Uterus (tissue), 4 donors: ENCODE measurements around the gene TRMT44. TPM values are rescaled to one million over a fixed set of nuclear protein-coding genes. Genes with fewer than 3 reads are reported as not detected.
"Not testable (repeated sequence)": the region's sequence is repeated elsewhere in the genome, so short reads cannot be mapped to it uniquely, and the experiment has no call there.

Experiments
- DNase-seq, 2 donors: peaks; one replicate each; pipeline ENCODE4 v3.0.0-alpha.2; 2019 to 2020
- H3K27ac ChIP-seq, 2 donors: fragments of 200-600 bp; sonication (generic); 1 replicate in 1 of 2; 2 replicates in 1 of 2; pipeline ENCODE4 v1.5.1; 2016 to 2018
- H3K27me3 ChIP-seq, 2 donors: fragments of 200-600 bp; sonication (generic); one replicate each; pipeline ENCODE4 v1.5.1; 2018 to 2019; ENCODE audit warnings: control low read depth in 1 of 2
- H3K36me3 ChIP-seq, 2 donors: fragments of 200-600 bp; sonication (generic); one replicate each; pipeline ENCODE4 v1.5.1; 2019; ENCODE audit warnings: control low read depth in 1 of 2
- H3K4me1 ChIP-seq, 2 donors: fragments of 200-600 bp; sonication (generic); one replicate each; pipeline ENCODE4 v1.5.1; 2018 to 2019; ENCODE audit warnings: control low read depth in 1 of 2
- H3K4me3 ChIP-seq, 2 donors: fragments of 200-600 bp; sonication (generic); 1 replicate in 1 of 2; 2 replicates in 1 of 2; pipeline ENCODE4 v1.5.1; 2018 to 2019; ENCODE audit warnings: mild to moderate bottlenecking in 1 of 2
- H3K9me3 ChIP-seq, 2 donors: fragments of 200-600 bp; sonication (generic); one replicate each; pipeline ENCODE4 v1.5.1; 2019; ENCODE audit warnings: control low read depth in 1 of 2
- POLR2A ChIP-seq, 2 donors: fragments of 450-650 bp; IDR thresholded peaks; one replicate each; pipeline ENCODE4 v1.6.1; 2016; ENCODE audit warnings: antibody characterized with exemption in 2 of 2, mild to moderate bottlenecking in 1 of 2, moderate library complexity in 1 of 2
- intact Hi-C: fragments of 100-400 bp; cut with DNase I; formaldehyde crosslinking; loops from one replicate; pipeline ENCODE4 v1.15.1; 2023; ENCODE audit warnings: low total_unique reads
- total RNA-seq, 4 donors: library from RNA; depleted of rRNA in 3 of 4; stranded (reverse); fragments of >200 nt in 3 of 4; gene quantifications; one replicate each; pipeline versions ENCODE4 v1.1.0 to v1.2.4, GENCODE V29; 2014 to 2023
- TF ChIP-seq, protein P1 (sequence below), 4 experiments: fragments of 200-600 bp in 2 of 4; fragments of 450-650 bp in 2 of 4; sonication (generic) in 2 of 4; IDR thresholded peaks; one replicate each; pipeline ENCODE4 v1.5.1; 2016 to 2019; ENCODE audit warnings: antibody characterized with exemption in 4 of 4, mild to moderate bottlenecking in 2 of 4, moderate library complexity in 1 of 4
- donor health status: DM: yes; HTN: yes; CAD: no.

TRMT44 gene
- total RNA-seq, 4 donors from 2014 or later = 3.3 to 38.8 (median 32.3) TPM

DNA sequence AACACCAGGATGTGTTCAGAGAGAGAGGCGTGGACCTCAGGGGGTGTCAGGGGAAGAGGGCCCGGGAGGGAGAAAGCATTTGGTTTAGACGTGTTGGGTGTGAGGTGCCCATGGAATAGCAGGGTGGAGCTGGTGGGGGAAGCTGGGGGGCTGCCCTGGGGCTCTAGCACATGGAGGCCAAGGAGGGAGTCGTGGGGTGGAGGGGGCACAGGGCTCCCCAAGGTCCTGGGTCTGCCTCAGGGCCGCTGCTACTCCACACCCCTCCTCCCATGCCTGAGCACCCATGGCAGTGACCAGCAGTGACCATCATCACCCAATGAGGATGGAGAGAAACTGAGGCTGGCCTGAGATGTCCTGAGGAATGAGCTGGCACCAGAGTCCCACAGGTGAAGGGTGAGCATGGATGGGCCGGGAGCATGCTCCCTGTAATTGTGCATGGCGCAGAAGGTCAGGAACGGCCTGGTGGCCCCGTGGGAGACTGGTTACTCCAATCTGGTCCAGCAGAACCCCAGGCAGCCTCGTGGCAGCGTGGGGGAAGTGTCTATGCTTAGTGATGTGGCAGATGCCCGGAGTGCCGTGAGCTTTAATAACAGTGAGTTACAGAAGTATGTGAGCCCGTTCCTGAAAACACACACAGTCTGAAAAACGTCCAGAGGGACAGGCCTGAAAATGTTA is 70.2 kb downstream of the TRMT44 start:
- H3K4me1 ChIP-seq = peaks cover 0 to 6% of the 10 kb centered on the region in 2 donors
- intact Hi-C loops = no loop called here
- H3K27me3 ChIP-seq = no peaks in the 10 kb centered on the region
- no peak overlapping the region for H3K27ac ChIP-seq
- no peak for DNase-seq
- no peaks in the 10 kb centered on the region for H3K9me3 ChIP-seq
- no peaks in the 10 kb centered on the region for H3K36me3 ChIP-seq
- TF ChIP-seq POLR2A (IDR thresholded peaks at IDR 0.05) = no peak
- TF ChIP-seq, protein P1, sequence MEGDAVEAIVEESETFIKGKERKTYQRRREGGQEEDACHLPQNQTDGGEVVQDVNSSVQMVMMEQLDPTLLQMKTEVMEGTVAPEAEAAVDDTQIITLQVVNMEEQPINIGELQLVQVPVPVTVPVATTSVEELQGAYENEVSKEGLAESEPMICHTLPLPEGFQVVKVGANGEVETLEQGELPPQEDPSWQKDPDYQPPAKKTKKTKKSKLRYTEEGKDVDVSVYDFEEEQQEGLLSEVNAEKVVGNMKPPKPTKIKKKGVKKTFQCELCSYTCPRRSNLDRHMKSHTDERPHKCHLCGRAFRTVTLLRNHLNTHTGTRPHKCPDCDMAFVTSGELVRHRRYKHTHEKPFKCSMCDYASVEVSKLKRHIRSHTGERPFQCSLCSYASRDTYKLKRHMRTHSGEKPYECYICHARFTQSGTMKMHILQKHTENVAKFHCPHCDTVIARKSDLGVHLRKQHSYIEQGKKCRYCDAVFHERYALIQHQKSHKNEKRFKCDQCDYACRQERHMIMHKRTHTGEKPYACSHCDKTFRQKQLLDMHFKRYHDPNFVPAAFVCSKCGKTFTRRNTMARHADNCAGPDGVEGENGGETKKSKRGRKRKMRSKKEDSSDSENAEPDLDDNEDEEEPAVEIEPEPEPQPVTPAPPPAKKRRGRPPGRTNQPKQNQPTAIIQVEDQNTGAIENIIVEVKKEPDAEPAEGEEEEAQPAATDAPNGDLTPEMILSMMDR (IDR thresholded peaks at IDR 0.05) = no peak
- no peak overlapping the region for H3K4me3 ChIP-seq

DNA sequence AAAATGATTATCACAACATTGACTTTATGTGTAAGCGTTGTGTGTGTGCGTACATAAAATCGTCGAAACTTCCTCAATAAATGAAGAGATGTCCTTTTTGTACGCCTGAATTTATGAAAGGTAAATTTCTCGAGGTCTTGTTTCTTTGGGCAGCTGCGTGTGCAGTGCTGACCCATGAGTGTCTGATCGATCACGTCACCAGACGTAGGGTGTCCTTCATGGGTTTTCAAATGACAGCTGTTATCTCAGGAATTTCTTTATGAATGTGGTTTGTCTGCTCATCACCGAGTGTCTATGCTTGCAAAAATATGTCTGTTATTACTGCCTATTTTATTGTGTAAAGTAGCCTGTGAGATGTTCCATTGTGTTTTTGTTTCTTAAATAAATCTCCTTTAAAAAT is 71.9 kb downstream of the TRMT44 start:
- no peaks in the 10 kb centered on the region for H3K9me3 ChIP-seq
- H3K27ac ChIP-seq = no peak overlapping the region
- DNase-seq = no peak
- no peaks in the 10 kb centered on the region for H3K27me3 ChIP-seq
- TF ChIP-seq POLR2A (IDR thresholded peaks at IDR 0.05) = no peak
- TF ChIP-seq, protein P1 (IDR thresholded peaks at IDR 0.05) = no peak
- intact Hi-C loops = no loop called here
- no peaks in the 10 kb centered on the region for H3K4me1 ChIP-seq
- H3K36me3 ChIP-seq = no peaks in the 10 kb centered on the region
- H3K4me3 ChIP-seq = no peak overlapping the region

DNA sequence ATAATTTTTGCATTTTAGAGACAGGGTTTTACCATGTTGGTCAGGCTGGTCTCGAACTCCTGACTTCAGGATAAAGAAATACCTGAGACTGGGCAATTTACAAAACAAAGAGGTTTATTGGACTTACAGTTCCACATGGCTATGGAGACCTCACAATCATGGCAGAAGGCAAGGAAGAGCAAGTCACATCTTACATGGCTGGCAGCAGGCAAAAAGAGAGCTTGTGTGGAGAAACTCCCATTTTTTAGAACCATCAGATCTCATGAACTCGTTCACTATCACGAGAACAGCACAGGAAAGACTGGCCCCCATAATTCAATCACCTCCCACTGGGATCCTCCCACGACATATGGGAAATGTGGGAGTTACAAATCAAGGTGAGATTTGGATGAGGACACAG is 72.5 kb downstream of the TRMT44 start:
- H3K36me3 ChIP-seq, H3K27me3 ChIP-seq, H3K27ac ChIP-seq, H3K4me1 ChIP-seq, DNase-seq, H3K9me3 ChIP-seq, intact Hi-C loops, H3K4me3 ChIP-seq: not testable (repeated sequence)

DNA sequence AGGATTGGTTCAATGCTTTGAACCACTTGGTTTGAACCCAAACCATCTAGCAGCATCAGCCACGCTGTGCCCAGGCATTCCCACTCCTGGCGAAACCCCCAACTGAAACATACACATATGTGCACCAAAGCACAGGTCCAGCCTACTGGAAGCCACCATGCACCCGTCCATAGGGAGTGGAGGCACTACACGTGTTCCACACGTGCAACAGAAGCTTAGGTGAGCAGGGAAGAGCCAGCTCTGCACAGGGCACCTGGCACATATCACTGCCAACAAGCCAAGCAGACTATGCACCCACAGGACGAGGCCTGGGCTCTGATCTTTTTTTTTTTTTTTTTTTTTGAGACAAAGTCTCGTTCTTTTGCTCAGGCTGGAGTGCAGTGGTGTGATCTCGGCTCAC is 73.4 kb downstream of the TRMT44 start:
- no peaks in the 10 kb centered on the region for H3K27me3 ChIP-seq
- H3K27ac ChIP-seq = no peak overlapping the region
- no peaks in the 10 kb centered on the region for H3K9me3 ChIP-seq
- no peaks in the 10 kb centered on the region for H3K36me3 ChIP-seq
- DNase-seq = no peak
- no peaks in the 10 kb centered on the region for H3K4me1 ChIP-seq
- intact Hi-C loops = no loop called here
- no peak for TF ChIP-seq POLR2A (IDR thresholded peaks at IDR 0.05)
- TF ChIP-seq, protein P1 (IDR thresholded peaks at IDR 0.05) = no peak
- H3K4me3 ChIP-seq = no peak overlapping the region

DNA sequence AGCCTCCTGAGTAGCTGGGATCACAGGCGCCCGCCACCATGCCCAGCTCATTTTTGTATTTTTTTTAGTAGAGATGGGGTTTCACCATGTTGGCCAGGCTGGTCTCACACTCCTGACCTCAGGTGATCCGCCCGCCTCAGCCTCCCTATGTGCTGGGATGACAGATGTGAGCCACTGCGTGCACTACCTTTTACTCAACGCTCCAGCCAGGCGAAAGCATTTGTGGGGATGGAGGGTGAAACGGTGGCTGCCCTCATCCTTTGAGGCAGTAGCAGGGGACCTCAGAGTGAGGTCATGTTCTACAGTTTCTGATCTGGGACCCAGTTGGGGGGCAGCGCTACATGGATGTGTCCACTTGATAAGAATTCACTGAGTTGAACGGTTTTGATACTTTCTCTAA is 73.8 kb downstream of the TRMT44 start:
- no peak overlapping the region for H3K27ac ChIP-seq
- no peak for TF ChIP-seq POLR2A (IDR thresholded peaks at IDR 0.05)
- TF ChIP-seq, protein P1 (IDR thresholded peaks at IDR 0.05) = no peak
- H3K36me3 ChIP-seq = no peaks in the 10 kb centered on the region
- no peak overlapping the region for H3K4me3 ChIP-seq
- no peaks in the 10 kb centered on the region for H3K4me1 ChIP-seq
- no peaks in the 10 kb centered on the region for H3K27me3 ChIP-seq
- H3K9me3 ChIP-seq = no peaks in the 10 kb centered on the region
- DNase-seq = no peak
- intact Hi-C loops = no loop called here
